ENCODE data around the gene ATG14. TPM values are rescaled to one million over a fixed set of nuclear protein-coding genes. Genes with fewer than 3 reads are reported as not detected.

The ATG14 gene
- total RNA-seq, 1 donor from 2014 or later: 11.4 TPM

- H3K27me3 Mint-ChIP-seq: no peaks in the 10 kb centered on the region
Measured at GRCh38 chr14:55372423-55372822, 39.2 kb downstream of the ATG14 start.

GRCh38 chr14:55370883-55371455 lies 40.7 kb downstream of the ATG14 start:
- H3K4me1 Mint-ChIP-seq (ENCODE audit: unreplicated experiment): no peaks in the 10 kb centered on the region
- no peak overlapping the region for H3K4me3 Mint-ChIP-seq
- DNase-seq (ENCODE audit: extremely low spot score, unreplicated experiment): no peak
- no peaks in the 10 kb centered on the region for H3K27me3 Mint-ChIP-seq
- H3K27ac Mint-ChIP-seq: no peak overlapping the region
- H3K36me3 Mint-ChIP-seq: peaks cover 35% of the 10 kb centered on the region
- H3K9me3 Mint-ChIP-seq: no peaks in the 10 kb centered on the region
- TF ChIP-seq CTCF (conservative IDR thresholded peaks at IDR 0.05): no peak

More at GRCh38 chr14:55372423-55372822, 39.2 kb downstream of the ATG14 start:
- no peak for TF ChIP-seq CTCF (conservative IDR thresholded peaks at IDR 0.05)
- no peak for DNase-seq (ENCODE audit: extremely low spot score, unreplicated experiment)
- Mint-ChIP-seq H3K4me1 (ENCODE audit: unreplicated experiment) (no peaks in the 10 kb centered on the region), H3K4me3 (no peak overlapping the region), H3K9me3 (no peaks in the 10 kb centered on the region), H3K27ac (no peak overlapping the region), H3K36me3 (peaks cover 32% of the 10 kb centered on the region)

- peak overlapping the region; percentile 35 for H3K27ac Mint-ChIP-seq
- H3K4me3 Mint-ChIP-seq: no peak overlapping the region
- no peaks in the 10 kb centered on the region for H3K4me1 Mint-ChIP-seq (ENCODE audit: unreplicated experiment)
- no peaks in the 10 kb centered on the region for H3K27me3 Mint-ChIP-seq
- peaks cover 40% of the 10 kb centered on the region for H3K36me3 Mint-ChIP-seq
- no peak for DNase-seq (ENCODE audit: extremely low spot score, unreplicated experiment)
- no peak for TF ChIP-seq CTCF (conservative IDR thresholded peaks at IDR 0.05)
- no peaks in the 10 kb centered on the region for H3K9me3 Mint-ChIP-seq
Measured at GRCh38 chr14:55366271-55366670, 45.4 kb downstream of the ATG14 start.

- Mint-ChIP-seq H3K27me3 (no peaks in the 10 kb centered on the region), H3K4me1 (ENCODE audit: unreplicated experiment) (no peaks in the 10 kb centered on the region), H3K27ac (peak overlapping the region; percentile 9), H3K4me3 (no peak overlapping the region), H3K9me3 (no peaks in the 10 kb centered on the region), H3K36me3 (peaks cover 20% of the 10 kb centered on the region)
- TF ChIP-seq CTCF (conservative IDR thresholded peaks at IDR 0.05): no peak
- no peak for DNase-seq (ENCODE audit: extremely low spot score, unreplicated experiment)
Measured at GRCh38 chr14:55361190-55361589, 50.4 kb downstream of the ATG14 start.

- H3K4me3 Mint-ChIP-seq: no peak overlapping the region
- peaks cover 5% of the 10 kb centered on the region for H3K4me1 Mint-ChIP-seq (ENCODE audit: unreplicated experiment)
- no peak for TF ChIP-seq CTCF (conservative IDR thresholded peaks at IDR 0.05)
- no peak overlapping the region for H3K27ac Mint-ChIP-seq
- H3K27me3 Mint-ChIP-seq: no peaks in the 10 kb centered on the region
- no peaks in the 10 kb centered on the region for H3K9me3 Mint-ChIP-seq
- peaks cover 12% of the 10 kb centered on the region for H3K36me3 Mint-ChIP-seq
- DNase-seq (ENCODE audit: extremely low spot score, unreplicated experiment): no peak
Measured at GRCh38 chr14:55359307-55359706, 52.3 kb downstream of the ATG14 start.

- Mint-ChIP-seq H3K36me3 (peaks cover 4% of the 10 kb centered on the region), H3K27ac (peak overlapping the region; percentile 48), H3K4me3 (no peak overlapping the region), H3K4me1 (ENCODE audit: unreplicated experiment) (peaks cover 5% of the 10 kb centered on the region), H3K27me3 (no peaks in the 10 kb centered on the region), H3K9me3 (no peaks in the 10 kb centered on the region)
- no peak for TF ChIP-seq CTCF (conservative IDR thresholded peaks at IDR 0.05)
- no peak for DNase-seq (ENCODE audit: extremely low spot score, unreplicated experiment)
Measured at GRCh38 chr14:55356913-55357312, 54.7 kb downstream of the ATG14 start.
